Lung (tissue), 12 donors: Measurements from ENCODE around the gene FBXO28. TPM values are rescaled to one million over a fixed set of nuclear protein-coding genes. Genes with fewer than 3 reads are reported as not detected.

Experiments used
- ATAC-seq: fragments of 200-7000 bp; cut with Tn5 transposase; one replicate; pipeline ENCODE4 v1.9.1; 2020; ENCODE audit warnings: moderate number of reproducible peaks; ENCODE audit not compliant: insufficient read depth, low FRiP score
- DNase-seq, 3 donors: peaks; one replicate each; pipeline ENCODE4 v3.0.0-alpha.2; 2013 to 2017
- H3K27ac ChIP-seq, 2 donors: one replicate each; pipeline ENCODE4 v1.5.1; 2013; ENCODE audit warnings: mild to moderate bottlenecking in 2 of 2, moderate library complexity in 2 of 2, control low read depth in 1 of 2, inconsistent platforms in 1 of 2, low read depth in 1 of 2, low read length in 1 of 2
- H3K27me3 ChIP-seq, 3 donors: one replicate each; pipeline ENCODE4 v1.5.1; 2013; ENCODE audit warnings: low read length in 2 of 3; ENCODE audit not compliant: control insufficient read depth in 3 of 3, insufficient read depth in 3 of 3
- H3K36me3 ChIP-seq, 4 donors: one replicate each; pipeline ENCODE4 v1.5.1; 2013; ENCODE audit warnings: low read length in 4 of 4, mild to moderate bottlenecking in 1 of 4, moderate library complexity in 1 of 4; ENCODE audit not compliant: control insufficient read depth in 4 of 4, insufficient read depth in 4 of 4
- H3K4me1 ChIP-seq, 5 donors: one replicate each; pipeline ENCODE4 v1.5.1; 2013; ENCODE audit warnings: low read length in 5 of 5, mild to moderate bottlenecking in 2 of 5, moderate library complexity in 1 of 5; ENCODE audit not compliant: control insufficient read depth in 5 of 5, insufficient read depth in 5 of 5
- H3K4me3 ChIP-seq: one replicate; pipeline ENCODE4 v1.5.1; 2013; ENCODE audit warnings: mild to moderate bottlenecking, control low read depth, moderate library complexity
- H3K9ac ChIP-seq, 2 donors: one replicate each; pipeline ENCODE4 v1.5.1; 2013; ENCODE audit warnings: low read length in 2 of 2, control low read depth in 1 of 2; ENCODE audit not compliant: insufficient read depth in 1 of 2
- H3K9me3 ChIP-seq, 4 donors: one replicate each; pipeline ENCODE4 v1.5.1; 2013; ENCODE audit warnings: low read length in 3 of 4, mild to moderate bottlenecking in 1 of 4, moderate library complexity in 1 of 4; ENCODE audit not compliant: control insufficient read depth in 4 of 4, insufficient read depth in 3 of 4
- WGBS, 2 donors: extraction: QIAGEN DNeasy Blood & Tissue Kit; methylation state at CpG; one replicate each; pipeline ENCODE4 v1.1.7; 2013; 5-methylcytosine and 5-hydroxymethylcytosine counted together
- polyA plus RNA-seq, 2 donors: library from polyadenylated mRNA; stranded (reverse); fragments of 200-250 nt; gene quantifications; one replicate each; pipeline ENCODE4 v1.2.1, GENCODE V29; 2013
- total RNA-seq, 2 donors: library from RNA; depleted of rRNA in 1 of 2; stranded (reverse); fragments of >200 nt in 1 of 2; gene quantifications; one replicate each; pipeline ENCODE4 v1.2.1, GENCODE V29; 2014 to 2021
- TF ChIP-seq, protein P1 (sequence below): IDR thresholded peaks from 2 replicates; pipeline ENCODE4 v1.5.1; 2012; ENCODE audit warnings: mild to moderate bottlenecking; ENCODE audit errors: control extremely low read depth, extremely low read depth
- donor health status: control.
- donor health status: control.
- donor health status: Bipolar disorder and iron deficiency.
- donor health status: healthy.
- donor health status: DM: yes; HTN: yes; CAD: no.

FBXO28 gene
- total and polyA plus RNA-seq, 4 donors: 10.1 to 41.5 (median 19.7) TPM

GRCh38 chr1:224067207-224067606 is 46.7 kb upstream of the FBXO28 start:
- H3K4me3 ChIP-seq: no peak overlapping the region
- no peaks in the 10 kb centered on the region for H3K4me1 ChIP-seq
- H3K27me3 ChIP-seq: no peaks in the 10 kb centered on the region
- H3K36me3 ChIP-seq: no peaks in the 10 kb centered on the region
- H3K9me3 ChIP-seq: peaks cover 0 to 2% (median 0%) of the 10 kb centered on the region in 4 donors
- ATAC-seq: no peak
- no peak for DNase-seq
- H3K27ac ChIP-seq: no peak overlapping the region
- no peak overlapping the region for H3K9ac ChIP-seq
- TF ChIP-seq, protein P1, sequence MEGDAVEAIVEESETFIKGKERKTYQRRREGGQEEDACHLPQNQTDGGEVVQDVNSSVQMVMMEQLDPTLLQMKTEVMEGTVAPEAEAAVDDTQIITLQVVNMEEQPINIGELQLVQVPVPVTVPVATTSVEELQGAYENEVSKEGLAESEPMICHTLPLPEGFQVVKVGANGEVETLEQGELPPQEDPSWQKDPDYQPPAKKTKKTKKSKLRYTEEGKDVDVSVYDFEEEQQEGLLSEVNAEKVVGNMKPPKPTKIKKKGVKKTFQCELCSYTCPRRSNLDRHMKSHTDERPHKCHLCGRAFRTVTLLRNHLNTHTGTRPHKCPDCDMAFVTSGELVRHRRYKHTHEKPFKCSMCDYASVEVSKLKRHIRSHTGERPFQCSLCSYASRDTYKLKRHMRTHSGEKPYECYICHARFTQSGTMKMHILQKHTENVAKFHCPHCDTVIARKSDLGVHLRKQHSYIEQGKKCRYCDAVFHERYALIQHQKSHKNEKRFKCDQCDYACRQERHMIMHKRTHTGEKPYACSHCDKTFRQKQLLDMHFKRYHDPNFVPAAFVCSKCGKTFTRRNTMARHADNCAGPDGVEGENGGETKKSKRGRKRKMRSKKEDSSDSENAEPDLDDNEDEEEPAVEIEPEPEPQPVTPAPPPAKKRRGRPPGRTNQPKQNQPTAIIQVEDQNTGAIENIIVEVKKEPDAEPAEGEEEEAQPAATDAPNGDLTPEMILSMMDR: no peak

GRCh38 chr1:224067621-224068457 is 46.1 kb upstream of the FBXO28 start:
- Histone ChIP-seq H3K4me1 (no peaks in the 10 kb centered on the region), H3K27me3 (no peaks in the 10 kb centered on the region), H3K9me3 (peaks cover 0 to 2% (median 0%) of the 10 kb centered on the region in 4 donors), H3K9ac (no peak overlapping the region), H3K27ac (no peak overlapping the region), H3K36me3 (no peaks in the 10 kb centered on the region), H3K4me3 (no peak overlapping the region)
- no peak for DNase-seq
- ATAC-seq: no peak
- 68 to 79% methylated on average over 3 of the region's 3 CpGs for WGBS, 2 donors
- TF ChIP-seq, protein P1: no peak

- no peaks in the 10 kb centered on the region for H3K4me1 ChIP-seq
- DNase-seq: no peak
- 83 to 88% methylated on average over 4 of the region's 4 CpGs for WGBS, 2 donors
- H3K27ac ChIP-seq: no peak overlapping the region
- peaks cover 0 to 2% (median 0%) of the 10 kb centered on the region in 4 donors for H3K9me3 ChIP-seq
- H3K36me3 ChIP-seq: no peaks in the 10 kb centered on the region
- H3K4me3 ChIP-seq: no peak overlapping the region
- H3K9ac ChIP-seq: no peak overlapping the region
- no peak for ATAC-seq
- no peaks in the 10 kb centered on the region for H3K27me3 ChIP-seq
- TF ChIP-seq, protein P1: no peak
Measured at GRCh38 chr1:224068458-224069072, 45.3 kb upstream of the FBXO28 start.
